IPS DF 6.9 (cell line): Measurements from ENCODE around the gene GPR21.

Experiments
- DNase-seq: peaks from one replicate; pipeline ENCODE4 v3.0.0-alpha.2; 2013; ENCODE audit warnings: low read depth, low spot score
- H3K27ac ChIP-seq: one replicate; pipeline ENCODE4 v1.5.1; 2013; ENCODE audit warnings: low read length, control low read depth
- H3K27me3 ChIP-seq: 2 replicates; pipeline ENCODE4 v1.6.1; 2013; ENCODE audit warnings: mild to moderate bottlenecking, low read length; ENCODE audit not compliant: control insufficient read depth, insufficient read depth
- H3K36me3 ChIP-seq: 2 replicates; pipeline ENCODE4 v1.6.1; 2013; ENCODE audit warnings: low read length; ENCODE audit not compliant: control insufficient read depth, insufficient read depth
- H3K4me1 ChIP-seq: 2 replicates; pipeline ENCODE4 v1.6.1; 2013; ENCODE audit warnings: low read length; ENCODE audit not compliant: control insufficient read depth, insufficient read depth
- H3K4me3 ChIP-seq: 2 replicates; pipeline ENCODE4 v1.5.1; 2013; ENCODE audit warnings: mild to moderate bottlenecking, low read length
- H3K9me3 ChIP-seq: 2 replicates; pipeline ENCODE4 v1.6.1; 2013; ENCODE audit warnings: low read length, inconsistent platforms; ENCODE audit not compliant: control insufficient read depth, insufficient read depth
- WGBS: extraction: QIAGEN DNeasy Blood & Tissue Kit; methylation state at CpG from one replicate; pipeline ENCODE4 v1.1.7; 2013; ENCODE audit warnings: mixed read lengths, missing lambda C conversion rate; ENCODE audit not compliant: insufficient read length, insufficient coverage; 5-methylcytosine and 5-hydroxymethylcytosine counted together

The GPR21 gene

GRCh38 chr9:123081824-123082223 is 48.4 kb downstream of the GPR21 start:
- WGBS = no CpG with 5 or more reads among the region's 2 CpGs
- H3K27ac ChIP-seq = no peak overlapping the region

GRCh38 chr9:123083680-123084079 is 50.2 kb downstream of the GPR21 start:
- no peaks in the 10 kb centered on the region for H3K36me3 ChIP-seq
- no peak overlapping the region for H3K4me3 ChIP-seq
- H3K27ac ChIP-seq = no peak overlapping the region
- WGBS = no CpG with 5 or more reads among the region's 6 CpGs
- no peak for DNase-seq
- 0 out of 2 replicates have a peak, but pooled peaks cover 2% of the 10 kb centered on the region for H3K4me1 ChIP-seq
- H3K9me3 ChIP-seq = no peaks in the 10 kb centered on the region
- H3K27me3 ChIP-seq = no peaks in the 10 kb centered on the region

More at GRCh38 chr9:123081824-123082223, 48.4 kb downstream of the GPR21 start:
- Histone ChIP-seq H3K4me3 (no peak overlapping the region), H3K4me1 (0 out of 2 replicates have a peak, but pooled peaks cover 2% of the 10 kb centered on the region), H3K36me3 (no peaks in the 10 kb centered on the region), H3K27me3 (no peaks in the 10 kb centered on the region), H3K9me3 (no peaks in the 10 kb centered on the region)
- DNase-seq = no peak

- no peak overlapping the region for H3K4me3 ChIP-seq
- no CpG with 5 or more reads among the region's 1 CpG for WGBS
- no peaks in the 10 kb centered on the region for H3K9me3 ChIP-seq
- H3K4me1 ChIP-seq = 0 out of 2 replicates have a peak, but pooled peaks cover 2% of the 10 kb centered on the region
- no peaks in the 10 kb centered on the region for H3K36me3 ChIP-seq
- H3K27ac ChIP-seq = no peak overlapping the region
- no peak for DNase-seq
- no peaks in the 10 kb centered on the region for H3K27me3 ChIP-seq
Measured at GRCh38 chr9:123084256-123084655, 50.8 kb downstream of the GPR21 start.
